GM19043 (cell line): ENCODE data around the gene ZNF385C.

ENCODE experiments used
- ATAC-seq: cut with Tn5 transposase; IDR thresholded peaks from one replicate; pipeline ENCODE4 v1.9.1; 2021; ENCODE audit warnings: low read depth; ENCODE audit not compliant: unreplicated experiment

The ZNF385C gene

GRCh38 chr17:42001729-42002128 is 96.5 kb downstream of the ZNF385C start:
- no peak for ATAC-seq

GRCh38 chr17:42000413-42001133 is 97.7 kb downstream of the ZNF385C start:
- no peak for ATAC-seq

GRCh38 chr17:41998497-41998896 is 99.8 kb downstream of the ZNF385C start:
- no peak for ATAC-seq

- no peak for ATAC-seq
These were observed 101.5 kb downstream of the ZNF385C start for GRCh38 chr17:41996855-41997164.

GRCh38 chr17:41992576-41992975 is 105.7 kb downstream of the ZNF385C start:
- no peak for ATAC-seq

- ATAC-seq, result no peak
These were observed 108.4 kb downstream of the ZNF385C start for GRCh38 chr17:41989702-41990419.

GRCh38 chr17:41988418-41988817 is 109.9 kb downstream of the ZNF385C start:
- ATAC-seq, result no peak

- no peak for ATAC-seq
These were observed 110.6 kb downstream of the ZNF385C start for GRCh38 chr17:41987642-41988041.

- no peak for ATAC-seq
These were observed 111.6 kb downstream of the ZNF385C start for GRCh38 chr17:41986634-41987033.

GRCh38 chr17:41985919-41986318 is 112.4 kb downstream of the ZNF385C start:
- ATAC-seq, result no peak

- no peak for ATAC-seq
These were observed 113.8 kb downstream of the ZNF385C start for GRCh38 chr17:41984454-41984853.

- ATAC-seq, result no peak
These were observed 116.1 kb downstream of the ZNF385C start for GRCh38 chr17:41982026-41982760.

- ATAC-seq, result no peak
These were observed 120.3 kb downstream of the ZNF385C start for GRCh38 chr17:41977991-41978390.

- no peak for ATAC-seq
These were observed 122.0 kb downstream of the ZNF385C start for GRCh38 chr17:41976142-41976768.
